GM12878 (cell line): ENCODE measurements around the gene KCNQ1. TPM values are rescaled to one million over a fixed set of nuclear protein-coding genes. Genes with fewer than 3 reads are reported as not detected.

ENCODE experiments used
- ATAC-seq: fragments of 200-7000 bp; cut with Tn5 transposase; 3 replicates; pipeline ENCODE4 v1.9.1; 2020; ENCODE audit warnings: mild to moderate bottlenecking, moderate library complexity
- BruUV-seq: library from RNA; stranded (reverse); fragments of 400-500 nt; replicated peaks from 2 replicates; lab custom pipeline; 2021; lab: Mats Ljungman, UMichigan
- CTCF ChIA-PET: fragments of 300-600 bp; sonication (Branson Sonifier 250); formaldehyde crosslinking; extraction: SDS; loops from one replicate; lab custom pipeline; 2021; ENCODE audit warnings: inconsistent platforms; lab: Yijun Ruan, JAX
- POLR2A ChIA-PET: fragments of 350-600 bp; formaldehyde crosslinking; extraction: SDS; loops from one replicate; lab custom pipeline; 2021; ENCODE audit warnings: inconsistent platforms; lab: Charles Lee
- RAD21 ChIA-PET: fragments of 300-600 bp; sonication (Branson Sonifier 250); formaldehyde crosslinking; loops from one replicate; lab custom pipeline; 2023; ENCODE audit warnings: antibody characterized with exemption; ENCODE audit not compliant: unreplicated experiment; lab: Charles Lee
- SMC1A ChIA-PET: fragments of 300-600 bp; sonication (Branson Sonifier 250); formaldehyde crosslinking; loops from one replicate; lab custom pipeline; 2023; ENCODE audit not compliant: unreplicated experiment, uncharacterized antibody; lab: Charles Lee
- DNase-seq: peaks from one replicate; pipeline ENCODE4 v3.0.0-alpha.2; 2011; ENCODE audit warnings: low read depth, low spot score
- FAIRE-seq: peaks from 3 replicates; lab custom pipeline; 2011; peaks lifted over from hg19 to GRCh38; lab: Jason Lieb, UNC
- H2AFZ ChIP-seq: 2 replicates; pipeline ENCODE4 v1.6.0; 2011; ENCODE audit warnings: low read depth, low read length, control low read depth; ENCODE audit not compliant: control insufficient read depth
- H3K27ac ChIP-seq: 2 replicates; pipeline ENCODE4 v1.5.1; 2011; ENCODE audit warnings: control low read depth; ENCODE audit not compliant: control insufficient read depth, insufficient read depth
- H3K27me3 ChIP-seq, 2 experiments: replicated peaks in 1 of 2; 2 replicates each; pipeline versions ENCODE4 v1.6.0 to v1.6.1; 2011; ENCODE audit warnings: low read length in 1 of 2; ENCODE audit not compliant: control insufficient read depth in 2 of 2, insufficient read depth in 2 of 2
- H3K36me3 ChIP-seq, 2 experiments: 2 replicates each; pipeline ENCODE4 v1.5.1; 2011; ENCODE audit warnings: low read length in 1 of 2; ENCODE audit not compliant: control insufficient read depth in 2 of 2, insufficient read depth in 2 of 2
- H3K4me1 ChIP-seq: 2 replicates; pipeline ENCODE4 v1.6.1; 2011; ENCODE audit warnings: mild to moderate bottlenecking, low read length, moderate library complexity, mixed read lengths; ENCODE audit not compliant: control insufficient read depth, insufficient read depth
- H3K4me2 ChIP-seq: 2 replicates; pipeline ENCODE4 v1.6.0; 2011; ENCODE audit warnings: control low read depth; ENCODE audit not compliant: control insufficient read depth, insufficient read depth
- H3K4me3 ChIP-seq: fragments of 200-600 bp; sonication (generic); 2 replicates; pipeline ENCODE4 v1.5.1; 2016
- H3K79me2 ChIP-seq: 2 replicates; pipeline ENCODE4 v1.6.0; 2011; ENCODE audit warnings: low read length; ENCODE audit not compliant: control insufficient read depth, insufficient read depth
- H3K9ac ChIP-seq: 2 replicates; pipeline ENCODE4 v1.8.0; 2011; ENCODE audit warnings: low read length, control low read depth, mixed read lengths; ENCODE audit not compliant: control insufficient read depth, insufficient read depth
- H3K9me3 ChIP-seq: replicated peaks from 3 replicates; pipeline ENCODE4 v1.5.1; 2011; ENCODE audit warnings: mild to moderate bottlenecking, low read length; ENCODE audit not compliant: control insufficient read depth, insufficient read depth
- H4K20me1 ChIP-seq: 2 replicates; pipeline ENCODE4 v1.6.0; 2011; ENCODE audit not compliant: control insufficient read depth, insufficient read depth
- CEBPB ChIP-seq, 2 experiments: fragments of 150-350 bp in 1 of 2; IDR thresholded peaks; 2 replicates each; pipeline ENCODE4 v1.6.1; 2012 to 2014; ENCODE audit warnings: low read depth in 2 of 2, low read length in 2 of 2, borderline replicate concordance in 1 of 2, inconsistent platforms in 1 of 2
- CUX1 ChIP-seq: IDR thresholded peaks from 2 replicates; pipeline ENCODE4 v1.6.1; 2012; ENCODE audit warnings: improper control_type of control experiment, low read depth, low read length; ENCODE audit not compliant: insufficient replicate concordance
- EED ChIP-seq: sonication (generic); IDR thresholded peaks from 2 replicates; pipeline ENCODE4 v1.6.1; 2016; ENCODE audit warnings: antibody characterized with exemption, low read depth
- FOXK2 ChIP-seq: fragments of 450-650 bp; IDR thresholded peaks from 2 replicates; pipeline ENCODE4 v1.6.1; 2017; ENCODE audit warnings: mild to moderate bottlenecking, moderate library complexity
- IKZF1 ChIP-seq: fragments of 450-650 bp; conservative IDR thresholded peaks from 2 replicates; pipeline ENCODE4 v1.6.1; 2017; ENCODE audit warnings: antibody characterized with exemption, mild to moderate bottlenecking
- MAX ChIP-seq: IDR thresholded peaks from 2 replicates; pipeline ENCODE4 v1.6.1; 2012; ENCODE audit warnings: low read depth, low read length, improper control_type of control experiment
- POU2F2 ChIP-seq: IDR thresholded peaks from 3 replicates; pipeline ENCODE4 v1.6.1; 2011; ENCODE audit warnings: low read depth, mild to moderate bottlenecking, low read length, borderline replicate concordance
- REST ChIP-seq: IDR thresholded peaks from 2 replicates; pipeline ENCODE4 v1.6.1; 2012; ENCODE audit warnings: mild to moderate bottlenecking, low read depth, low read length
- SMAD5 ChIP-seq: IDR thresholded peaks from 2 replicates; pipeline ENCODE4 v1.6.1; 2016; ENCODE audit warnings: antibody characterized with exemption, low read depth
- SPI1 ChIP-seq: IDR thresholded peaks from 2 replicates; pipeline ENCODE4 v1.6.1; 2011; ENCODE audit warnings: low read depth, mild to moderate bottlenecking, low read length, moderate library complexity, borderline replicate concordance; ENCODE audit not compliant: insufficient read depth
- TARDBP ChIP-seq: IDR thresholded peaks from 2 replicates; pipeline ENCODE4 v1.6.1; 2016; ENCODE audit warnings: borderline replicate concordance
- ZBED1 ChIP-seq: IDR thresholded peaks from 2 replicates; pipeline ENCODE4 v1.6.1; 2016; ENCODE audit warnings: borderline replicate concordance
- ZNF622 ChIP-seq: fragments of 450-650 bp; IDR thresholded peaks from 2 replicates; pipeline ENCODE4 v1.6.1; 2017; ENCODE audit warnings: mild to moderate bottlenecking, inconsistent platforms
- ZSCAN29 ChIP-seq: fragments of 450-650 bp; IDR thresholded peaks from 2 replicates; pipeline ENCODE4 v1.6.1; 2017; ENCODE audit warnings: mild to moderate bottlenecking, moderate library complexity
- WGBS: methylation state at CpG from one replicate; pipeline ENCODE4 v1.1.6; 2016; ENCODE audit warnings: low lambda C conversion rate; ENCODE audit not compliant: insufficient replicate concordance, insufficient coverage; ENCODE audit errors: missing lambda C conversion rate; 5-methylcytosine and 5-hydroxymethylcytosine counted together
- in situ Hi-C: fragments of 300-500 bp; cut with MboI; formaldehyde crosslinking; loops from 9 replicates; pipeline ENCODE4 v1.14.3; 2018; ENCODE audit warnings: mixed read lengths
- intact Hi-C: fragments of 100-400 bp; cut with micrococcal nuclease; formaldehyde crosslinking; loops from one replicate; pipeline ENCODE4 v1.14.2; 2022; ENCODE audit not compliant: unreplicated experiment
- polyA plus RNA-seq, 11 experiments: library from polyadenylated mRNA; depleted of rRNA in 4 of 11; unstranded in 6 of 11; stranded (reverse) in 5 of 11; fragments of >200 nt; fragmentation: Nextera tagmentation in 4 of 11; fragmentation: Illumina TruSeq in 1 of 11; extraction: Ambion mirVana in 4 of 11; extraction: Trizol in 1 of 11; gene quantifications; 1 replicate in 1 of 11; 2 replicates in 10 of 11; pipeline versions ENCODE4 v1.2.1 to v1.2.3, GENCODE V29; 2011 to 2016; ENCODE audit warnings: inconsistent platforms in 2 of 11, missing spikeins in 2 of 11, low read depth in 1 of 11
- total RNA-seq, 4 experiments: library from RNA; depleted of rRNA in 3 of 4; stranded (reverse); fragments of >200 nt in 3 of 4; fragmentation: Illumina TruSeq in 1 of 4; extraction: Trizol in 1 of 4; gene quantifications; 2 replicates each; pipeline versions ENCODE4 v1.2.1 to v1.2.3, GENCODE V29; 2013 to 2021

Gene KCNQ1
- total and polyA plus RNA-seq, 10 of the 15 experiments (the other 5 are each of a cell fraction or from before 2014, with no cell fraction given), result 0.03 to 0.15 (median 0.12) TPM; not detected in 7

GRCh38 chr11:2719831-2720590 lies 275.2 kb downstream of the KCNQ1 start:
- ATAC-seq (no peak), DNase-seq (no peak), FAIRE-seq (no peak)
- no peak overlapping the region for H3K9ac ChIP-seq
- H3K9me3 ChIP-seq, result no peaks in the 10 kb centered on the region
- H2AFZ ChIP-seq, result no peak overlapping the region
- ChIA-PET SMC1A (interaction anchor here (0.8 kb wide), 1 partner anchor 11 kb away, joined by 4 read pairs; no protein-coding TSS in a partner anchor), RAD21 (no interaction called here), CTCF (interaction anchor here (0.6 to 0.7 kb wide), 2 partner anchors 169 to 1082 kb away, joined by 3 read pairs; no protein-coding TSS in a partner anchor), POLR2A (no interaction called here)
- no peak overlapping the region for H3K4me2 ChIP-seq
- H3K79me2 ChIP-seq, result no peaks in the 10 kb centered on the region
- H3K27me3 ChIP-seq, result peaks cover 2 to 3% of the 10 kb centered on the region in 2 experiments; a peak in 3 of 4 replicates
- 34% methylated on average over 17 of the region's 17 CpGs for WGBS
- no peaks in the 10 kb centered on the region for H3K4me1 ChIP-seq
- H3K36me3 ChIP-seq, result no peaks in the 10 kb centered on the region
- in situ Hi-C loops, result no loop called here
- no peak overlapping the region for H3K27ac ChIP-seq
- H4K20me1 ChIP-seq, result no peaks in the 10 kb centered on the region
- intact Hi-C loops, result no loop called here
- H3K4me3 ChIP-seq, result no peak overlapping the region
- BruUV-seq, result no TSS peak
- TF ChIP-seq IKZF1, result no peak
- TF ChIP-seq ZSCAN29, result no peak
- TF ChIP-seq TARDBP, result no peak
- TF ChIP-seq MAX, result no peak
- no peak for TF ChIP-seq EED
- TF ChIP-seq REST, result no peak
- TF ChIP-seq ZNF622, result no peak
- TF ChIP-seq SPI1, result no peak
- TF ChIP-seq POU2F2, result no peak
- no peak for TF ChIP-seq ZBED1
- TF ChIP-seq CEBPB (IDR thresholded peaks at IDR 0.05; ENCODE audit: borderline replicate concordance in 1 of 2, low read depth in 2 of 2, low read length in 2 of 2), result no peak
- no peak for TF ChIP-seq CUX1
- no peak for TF ChIP-seq FOXK2
- TF ChIP-seq SMAD5, result no peak
